ENCODE data around the gene SUGP1.

The SUGP1 gene

GRCh38 chr19:19342086-19343015 lies 22.0 kb upstream of the SUGP1 start:
- no peak for DNase-seq (ENCODE audit: low read depth)

- DNase-seq (ENCODE audit: low read depth) = no peak
Observed at GRCh38 chr19:19341026-19341425, 20.7 kb upstream of the SUGP1 start.

GRCh38 chr19:19338082-19338481 lies 17.8 kb upstream of the SUGP1 start:
- peak; percentile 21 for DNase-seq (ENCODE audit: low read depth)

- no peak for DNase-seq (ENCODE audit: low read depth)
Observed at GRCh38 chr19:19337120-19337519, 16.8 kb upstream of the SUGP1 start.

- DNase-seq (ENCODE audit: low read depth) = no peak
Observed at GRCh38 chr19:19336597-19336996, 16.3 kb upstream of the SUGP1 start.

GRCh38 chr19:19335408-19336158 lies 15.3 kb upstream of the SUGP1 start:
- DNase-seq (ENCODE audit: low read depth) = no peak

GRCh38 chr19:19334989-19335344 lies 14.7 kb upstream of the SUGP1 start:
- DNase-seq (ENCODE audit: low read depth) = no peak

GRCh38 chr19:19334063-19334988 lies 14.0 kb upstream of the SUGP1 start:
- DNase-seq (ENCODE audit: low read depth) = no peak

GRCh38 chr19:19329126-19329525 lies 8.8 kb upstream of the SUGP1 start:
- no peak for DNase-seq (ENCODE audit: low read depth)

- no peak for DNase-seq (ENCODE audit: low read depth)
Observed at GRCh38 chr19:19327672-19328071, 7.4 kb upstream of the SUGP1 start.

GRCh38 chr19:19324059-19324770 lies 3.9 kb upstream of the SUGP1 start:
- no peak for DNase-seq (ENCODE audit: low read depth)

- DNase-seq (ENCODE audit: low read depth) = no peak
Observed at GRCh38 chr19:19321141-19321577, 850 bp upstream of the SUGP1 start.

- DNase-seq (ENCODE audit: low read depth) = no peak
Observed at GRCh38 chr19:19319732-19320360, 463 bp downstream of the SUGP1 start.

GRCh38 chr19:19316082-19316481 lies 4.2 kb downstream of the SUGP1 start:
- no peak for DNase-seq (ENCODE audit: low read depth)

GRCh38 chr19:19315444-19315843 lies 4.9 kb downstream of the SUGP1 start:
- DNase-seq (ENCODE audit: low read depth) = no peak

- DNase-seq (ENCODE audit: low read depth) = no peak
Observed at GRCh38 chr19:19308373-19308772, 11.9 kb downstream of the SUGP1 start.

- no peak for DNase-seq (ENCODE audit: low read depth)
Observed at GRCh38 chr19:19306191-19306590, 14.1 kb downstream of the SUGP1 start.

GRCh38 chr19:19305696-19306095 lies 14.6 kb downstream of the SUGP1 start:
- no peak for DNase-seq (ENCODE audit: low read depth)

- no peak for DNase-seq (ENCODE audit: low read depth)
Observed at GRCh38 chr19:19305066-19305465, 15.2 kb downstream of the SUGP1 start.

- no peak for DNase-seq (ENCODE audit: low read depth)
Observed at GRCh38 chr19:19304186-19304965, 15.9 kb downstream of the SUGP1 start.

Data from fibroblast of the conjunctiva (primary cell).